Measurements from ENCODE around the gene NRXN3.

NRXN3 gene

GRCh38 chr14:79906994-79907393 is 1736.8 kb downstream of the NRXN3 start:
- no peak for TF ChIP-seq CTCF (IDR thresholded peaks at IDR 0.05; ENCODE audit: borderline replicate concordance, insufficient read depth, low read depth, low read length)
- H3K4me3 ChIP-seq (ENCODE audit: low read depth, low read length), result no peak overlapping the region

DNA sequence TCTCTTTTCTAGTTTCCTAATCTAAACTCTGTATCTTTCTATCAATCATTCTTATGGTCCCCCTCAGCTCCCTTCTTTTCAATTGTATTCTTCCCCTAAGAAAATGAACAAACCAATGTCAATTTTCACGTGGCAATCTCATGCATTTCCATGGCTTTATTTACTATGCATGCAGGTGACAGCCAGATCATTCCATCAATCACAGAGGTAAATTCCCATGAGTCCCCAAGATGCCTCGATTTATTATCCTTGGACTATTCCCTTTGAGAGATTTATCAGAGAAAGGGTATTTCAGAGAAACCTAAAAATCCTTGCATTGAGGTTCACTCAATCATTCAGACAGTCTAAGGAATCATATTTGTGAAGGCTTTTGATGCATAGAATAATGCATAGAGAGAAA is 1739.9 kb downstream of the NRXN3 start:
- no peak for TF ChIP-seq CTCF (IDR thresholded peaks at IDR 0.05; ENCODE audit: borderline replicate concordance, insufficient read depth, low read depth, low read length)
- no peak overlapping the region for H3K4me3 ChIP-seq (ENCODE audit: low read depth, low read length)

- H3K4me3 ChIP-seq (ENCODE audit: low read depth, low read length), result no peak overlapping the region
- no peak for TF ChIP-seq CTCF (IDR thresholded peaks at IDR 0.05; ENCODE audit: borderline replicate concordance, insufficient read depth, low read depth, low read length)
Observed at GRCh38 chr14:79911744-79912143, 1741.6 kb downstream of the NRXN3 start.

GRCh38 chr14:79914595-79914994 is 1744.4 kb downstream of the NRXN3 start:
- H3K4me3 ChIP-seq (ENCODE audit: low read depth, low read length), result no peak overlapping the region
- TF ChIP-seq CTCF (IDR thresholded peaks at IDR 0.05; ENCODE audit: borderline replicate concordance, insufficient read depth, low read depth, low read length), result no peak

GRCh38 chr14:79915406-79915805 is 1745.2 kb downstream of the NRXN3 start:
- H3K4me3 ChIP-seq (ENCODE audit: low read depth, low read length), result no peak overlapping the region
- no peak for TF ChIP-seq CTCF (IDR thresholded peaks at IDR 0.05; ENCODE audit: borderline replicate concordance, insufficient read depth, low read depth, low read length)

GRCh38 chr14:79916281-79916680 is 1746.1 kb downstream of the NRXN3 start:
- no peak for TF ChIP-seq CTCF (IDR thresholded peaks at IDR 0.05; ENCODE audit: borderline replicate concordance, insufficient read depth, low read depth, low read length)
- no peak overlapping the region for H3K4me3 ChIP-seq (ENCODE audit: low read depth, low read length)

GRCh38 chr14:79916892-79917291 is 1746.7 kb downstream of the NRXN3 start:
- no peak for TF ChIP-seq CTCF (IDR thresholded peaks at IDR 0.05; ENCODE audit: borderline replicate concordance, insufficient read depth, low read depth, low read length)

More at GRCh38 chr14:79916892-79917291, 1746.7 kb downstream of the NRXN3 start:
- no peak overlapping the region for H3K4me3 ChIP-seq (ENCODE audit: low read depth, low read length)
